Astrocyte (in vitro differentiated cells and primary cell): ENCODE results near the gene PSORS1C1. TPM values are rescaled to one million over a fixed set of nuclear protein-coding genes. Genes with fewer than 3 reads are reported as not detected.
"Not testable (repeated sequence)": the region's sequence is repeated elsewhere in the genome, so short reads cannot be mapped to it uniquely, and the experiment has no call there.

Experiments
- DNase-seq: peaks from one replicate; pipeline ENCODE4 v3.0.0-alpha.2; 2010; ENCODE audit warnings: low read depth
- FAIRE-seq: peaks from 2 replicates; lab custom pipeline; 2011; peaks lifted over from hg19 to GRCh38; lab: Jason Lieb, UNC
- H2AFZ ChIP-seq: 2 replicates; pipeline ENCODE4 v1.6.0; 2012; ENCODE audit warnings: low read depth, low read length, inconsistent platforms
- H3K27ac ChIP-seq: 2 replicates; pipeline ENCODE4 v1.5.1; 2011; ENCODE audit warnings: low read depth, low read length, inconsistent platforms
- H3K27me3 ChIP-seq: 2 replicates; pipeline ENCODE4 v1.6.0; 2011; ENCODE audit warnings: low read length, inconsistent platforms; ENCODE audit not compliant: insufficient read depth
- H3K36me3 ChIP-seq: 2 replicates; pipeline ENCODE4 v1.5.1; 2011; ENCODE audit warnings: low read length, inconsistent platforms; ENCODE audit not compliant: insufficient read depth
- H3K4me1 ChIP-seq: 2 replicates; pipeline ENCODE4 v1.5.1; 2011; ENCODE audit warnings: low read length, inconsistent platforms; ENCODE audit not compliant: insufficient read depth
- H3K4me2 ChIP-seq: 2 replicates; pipeline ENCODE4 v1.6.0; 2012; ENCODE audit warnings: low read length, inconsistent platforms
- H3K4me3 ChIP-seq: 2 replicates; pipeline ENCODE4 v1.5.1; 2011; ENCODE audit warnings: low read depth, mild to moderate bottlenecking, low read length, inconsistent platforms; ENCODE audit not compliant: insufficient read depth
- H3K79me2 ChIP-seq: 2 replicates; pipeline ENCODE4 v1.6.0; 2012; ENCODE audit warnings: mild to moderate bottlenecking, low read length, inconsistent platforms; ENCODE audit not compliant: insufficient read depth
- H3K9ac ChIP-seq: 2 replicates; pipeline ENCODE4 v1.6.0; 2012; ENCODE audit warnings: mild to moderate bottlenecking, low read length, inconsistent platforms
- H3K9me3 ChIP-seq: 2 replicates; pipeline ENCODE4 v1.5.1; 2012; ENCODE audit warnings: low read depth, mild to moderate bottlenecking, low read length, inconsistent platforms; ENCODE audit not compliant: insufficient read depth
- H4K20me1 ChIP-seq: 2 replicates; pipeline ENCODE4 v1.6.0; 2012; ENCODE audit warnings: low read length, inconsistent platforms; ENCODE audit not compliant: insufficient read depth
- H3K27ac Mint-ChIP-seq: one replicate; pipeline ENCODE4 v1.8.0; 2021; ENCODE audit warnings: mild to moderate bottlenecking, mixed read lengths; ENCODE audit not compliant: unreplicated experiment
- H3K27me3 Mint-ChIP-seq: one replicate; pipeline ENCODE4 v1.8.0; 2021; ENCODE audit warnings: low read depth, mixed read lengths; ENCODE audit not compliant: unreplicated experiment
- H3K36me3 Mint-ChIP-seq: one replicate; pipeline ENCODE4 v1.8.0; 2021; ENCODE audit warnings: low read depth, mixed read lengths; ENCODE audit not compliant: unreplicated experiment
- H3K4me1 Mint-ChIP-seq: one replicate; pipeline ENCODE4 v1.8.0; 2021; ENCODE audit warnings: low read depth, mixed read lengths; ENCODE audit not compliant: unreplicated experiment
- H3K4me3 Mint-ChIP-seq: one replicate; pipeline ENCODE4 v1.8.0; 2021; ENCODE audit warnings: mild to moderate bottlenecking, moderate library complexity, mixed read lengths; ENCODE audit not compliant: unreplicated experiment
- H3K9me3 Mint-ChIP-seq: one replicate; pipeline ENCODE4 v1.8.0; 2021; ENCODE audit warnings: mild to moderate bottlenecking, mixed read lengths; ENCODE audit not compliant: unreplicated experiment
- CTCF ChIP-seq: IDR thresholded peaks from 2 replicates; pipeline ENCODE4 v1.5.1; 2011; ENCODE audit warnings: low read depth, mild to moderate bottlenecking, inconsistent platforms, low read length, moderate library complexity; ENCODE audit not compliant: insufficient read depth
- EZH2 ChIP-seq: IDR thresholded peaks from 2 replicates; pipeline ENCODE4 v1.6.1; 2012; ENCODE audit warnings: mild to moderate bottlenecking, low read length, inconsistent platforms; ENCODE audit not compliant: insufficient read depth
- total RNA-seq: library from RNA; stranded (reverse); gene quantifications from 2 replicates; pipeline ENCODE4 v1.2.1, GENCODE V29; 2021

PSORS1C1 gene
- total RNA-seq, 1 donor from 2014 or later: 9.2 TPM

GRCh38 chr6:31162463-31163165, 48.0 kb downstream of the PSORS1C1 start:
- DNase-seq (no peak), FAIRE-seq (no peak)
- TF ChIP-seq EZH2: no peak
- TF ChIP-seq CTCF: no peak
- no peak overlapping the region for H3K4me3 Mint-ChIP-seq
- Histone ChIP-seq H3K4me1 (peaks cover 8% of the 10 kb centered on the region), H3K79me2 (peaks cover 12% of the 10 kb centered on the region), H4K20me1 (no peaks in the 10 kb centered on the region), H3K9ac (no peak overlapping the region), H3K36me3 (no peaks in the 10 kb centered on the region), H3K4me2 (no peak overlapping the region), H3K27me3 (no peaks in the 10 kb centered on the region), H3K4me3 (no peak overlapping the region), H2AFZ (no peak overlapping the region), H3K27ac (no peak overlapping the region), H3K9me3 (no peaks in the 10 kb centered on the region)
- H3K27me3 Mint-ChIP-seq: peaks cover 11% of the 10 kb centered on the region
- peaks cover 3% of the 10 kb centered on the region for H3K36me3 Mint-ChIP-seq
- H3K9me3 Mint-ChIP-seq: no peaks in the 10 kb centered on the region
- H3K27ac Mint-ChIP-seq: no peak overlapping the region
- H3K4me1 Mint-ChIP-seq: peaks cover 2% of the 10 kb centered on the region

GRCh38 chr6:31163922-31164321, 49.3 kb downstream of the PSORS1C1 start:
- Mint-ChIP-seq H3K4me3 (no peak overlapping the region), H3K27ac (no peak overlapping the region), H3K9me3 (no peaks in the 10 kb centered on the region), H3K36me3 (peaks cover 3% of the 10 kb centered on the region), H3K4me1 (peaks cover 2% of the 10 kb centered on the region), H3K27me3 (peaks cover 17% of the 10 kb centered on the region)
- DNase-seq: no peak
- no peaks in the 10 kb centered on the region for H3K27me3 ChIP-seq
- H3K9ac ChIP-seq: no peak overlapping the region
- H3K27ac ChIP-seq: no peak overlapping the region
- no peak overlapping the region for H3K4me3 ChIP-seq
- peaks cover 8% of the 10 kb centered on the region for H3K4me1 ChIP-seq
- no peak for TF ChIP-seq CTCF
- TF ChIP-seq EZH2: no peak
- no peak overlapping the region for H2AFZ ChIP-seq
- no peak overlapping the region for H3K4me2 ChIP-seq
- no peaks in the 10 kb centered on the region for H3K36me3 ChIP-seq
- H3K79me2 ChIP-seq: peaks cover 12% of the 10 kb centered on the region
- no peak for FAIRE-seq
- no peaks in the 10 kb centered on the region for H3K9me3 ChIP-seq
- H4K20me1 ChIP-seq: no peaks in the 10 kb centered on the region

GRCh38 chr6:31164475-31165063, 50.0 kb downstream of the PSORS1C1 start:
- H4K20me1 ChIP-seq, H3K4me3 ChIP-seq, H3K4me1 Mint-ChIP-seq, H3K9me3 Mint-ChIP-seq, H3K9ac ChIP-seq, H3K4me3 Mint-ChIP-seq, H3K27me3 ChIP-seq, H3K4me1 ChIP-seq, H3K4me2 ChIP-seq, H3K36me3 Mint-ChIP-seq, DNase-seq, H3K9me3 ChIP-seq, H3K79me2 ChIP-seq, H2AFZ ChIP-seq, H3K27ac Mint-ChIP-seq, H3K27ac ChIP-seq, FAIRE-seq, H3K36me3 ChIP-seq: not testable (repeated sequence)
- peaks cover 23% of the 10 kb centered on the region for H3K27me3 Mint-ChIP-seq

- DNase-seq, FAIRE-seq, H3K4me1 Mint-ChIP-seq, H3K27me3 ChIP-seq, H3K4me3 Mint-ChIP-seq, H3K36me3 Mint-ChIP-seq, H3K27ac ChIP-seq, H3K79me2 ChIP-seq, H2AFZ ChIP-seq, H3K4me1 ChIP-seq, H3K9ac ChIP-seq, H3K27ac Mint-ChIP-seq, H3K9me3 ChIP-seq, H3K36me3 ChIP-seq, H3K4me3 ChIP-seq, H3K4me2 ChIP-seq, H3K9me3 Mint-ChIP-seq, H4K20me1 ChIP-seq: not testable (repeated sequence)
- H3K27me3 Mint-ChIP-seq: peaks cover 24% of the 10 kb centered on the region
Observed at GRCh38 chr6:31165064-31165832, 50.6 kb downstream of the PSORS1C1 start.
